ENCODE data around the gene NADK. TPM values are rescaled to one million over a fixed set of nuclear protein-coding genes. Genes with fewer than 3 reads are reported as not detected.
"Not testable (repeated sequence)": the region's sequence is repeated elsewhere in the genome, so short reads cannot be mapped to it uniquely, and the experiment has no call there.

NADK gene
- total RNA-seq, 1 experiment from 2014 or later: 107 TPM

DNA sequence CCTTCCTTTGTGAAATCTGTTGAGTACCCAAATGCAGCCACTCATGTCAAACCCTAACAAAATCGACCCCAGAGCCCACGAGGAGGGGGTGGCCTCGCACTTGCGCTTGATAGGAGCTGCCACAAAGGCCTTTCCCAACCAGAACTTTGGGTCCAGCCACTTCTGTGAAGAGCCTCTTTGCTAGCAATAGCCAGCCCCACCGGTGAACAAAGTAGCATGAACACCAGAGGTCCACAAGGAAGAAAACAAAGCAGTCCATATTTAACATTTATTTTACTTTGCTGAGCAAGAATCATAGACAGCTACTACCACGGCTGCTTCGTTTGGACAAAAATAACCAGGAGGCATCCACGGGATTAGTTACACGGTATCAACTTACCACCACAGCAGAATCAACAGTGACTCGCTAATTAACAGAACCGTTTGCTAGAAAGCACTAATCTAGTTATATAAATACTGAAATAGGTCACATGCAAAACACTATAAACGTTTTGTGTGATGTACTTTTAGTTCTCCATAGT, 51.1 kb downstream of the NADK start:
- POLR2A ChIA-PET; H3K4me3 Mint-ChIP-seq (ENCODE audit: unreplicated experiment); DNase-seq (ENCODE audit: unreplicated experiment); BruUV-seq (replicated peaks); H3K4me1 Mint-ChIP-seq (ENCODE audit: insufficient read depth, unreplicated experiment); H3K9me3 Mint-ChIP-seq (ENCODE audit: unreplicated experiment); H3K27ac Mint-ChIP-seq (ENCODE audit: low read depth, unreplicated experiment); intact Hi-C loops (cut with micrococcal nuclease); H3K27me3 Mint-ChIP-seq (ENCODE audit: insufficient read depth, unreplicated experiment): not testable (repeated sequence)
- CTCF ChIA-PET: interaction anchor here (0.7 kb wide), 1 partner anchor 58 kb away, joined by 3 read pairs; no protein-coding TSS in a partner anchor
- peaks cover 59% of the 10 kb centered on the region for H3K36me3 Mint-ChIP-seq (ENCODE audit: insufficient read depth, unreplicated experiment)

DNA sequence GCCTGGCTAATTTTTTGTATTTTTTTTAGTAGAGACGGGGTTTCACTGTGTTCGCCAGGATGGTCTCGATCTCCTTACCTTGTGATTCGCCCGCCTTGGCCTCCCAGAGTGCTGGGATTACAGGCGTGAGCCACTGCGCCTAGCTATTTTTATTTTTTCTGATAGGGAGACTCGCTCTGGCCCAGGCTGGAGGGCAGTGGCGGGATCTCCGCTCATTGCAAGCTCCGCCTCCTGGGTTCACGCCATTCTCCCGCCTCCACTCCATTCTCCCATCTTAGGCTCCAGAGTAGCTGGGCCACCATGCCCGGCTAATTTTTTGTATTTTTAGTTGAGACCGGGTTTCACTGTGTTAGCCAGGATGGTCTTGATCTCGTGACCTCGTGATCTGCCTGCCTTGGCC, 52.2 kb downstream of the NADK start:
- BruUV-seq (replicated peaks); CTCF ChIA-PET; H3K9me3 Mint-ChIP-seq (ENCODE audit: unreplicated experiment); H3K27me3 Mint-ChIP-seq (ENCODE audit: insufficient read depth, unreplicated experiment); DNase-seq (ENCODE audit: unreplicated experiment); intact Hi-C loops (cut with micrococcal nuclease); H3K27ac Mint-ChIP-seq (ENCODE audit: low read depth, unreplicated experiment); H3K4me1 Mint-ChIP-seq (ENCODE audit: insufficient read depth, unreplicated experiment); POLR2A ChIA-PET: not testable (repeated sequence)
- Mint-ChIP-seq H3K4me3 (ENCODE audit: unreplicated experiment) (peak overlapping the region; percentile 57), H3K36me3 (ENCODE audit: insufficient read depth, unreplicated experiment) (peaks cover 58% of the 10 kb centered on the region)

DNA sequence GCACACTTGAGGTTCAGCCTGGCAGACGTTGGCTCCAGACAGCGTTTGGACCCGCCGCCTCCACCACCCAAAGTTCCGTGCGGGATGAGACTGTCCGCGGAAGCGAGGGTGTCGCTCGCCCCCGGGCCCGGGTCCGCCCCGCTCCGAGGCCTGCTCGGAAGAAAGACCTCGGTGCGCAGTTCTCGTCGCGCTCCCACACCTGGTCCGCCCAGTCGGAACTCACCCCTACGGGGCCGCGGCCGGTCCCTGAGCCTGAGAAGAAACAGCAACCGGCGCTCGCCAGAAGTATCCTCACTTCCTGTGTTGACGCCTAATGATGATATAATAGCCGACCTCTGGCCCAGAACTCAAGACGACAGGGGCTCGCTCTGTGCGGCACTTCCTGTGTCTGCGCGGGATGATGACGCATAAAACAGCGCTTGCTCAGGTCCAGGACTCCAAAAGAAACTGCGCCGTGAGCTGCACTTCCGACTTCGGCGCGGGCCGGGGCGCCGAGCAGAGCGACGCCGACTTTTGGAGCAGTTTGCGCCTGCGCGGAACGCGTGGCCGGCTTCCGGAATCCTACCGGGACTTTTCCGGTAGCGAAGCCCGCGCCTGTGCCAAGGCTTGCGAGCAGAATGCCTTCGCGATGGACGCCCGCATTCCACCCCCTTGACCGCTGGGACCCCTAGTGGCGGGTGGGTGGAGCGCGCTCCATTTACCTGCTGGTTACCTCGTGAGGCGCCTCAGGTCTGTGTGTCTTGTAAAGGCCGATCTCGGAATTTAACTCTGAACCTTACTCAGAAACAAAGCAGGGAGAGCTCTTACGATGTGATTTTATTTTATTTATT, 54.0 kb downstream of the NADK start, which contains the start of gene CDK11A:
TSS of gene CDK11A (minus strand) at position 323 of the 830 bp plus-strand sequence. CDS start 1,539 bp downstream, outside the sequence.
- BruUV-seq (replicated peaks); H3K27me3 Mint-ChIP-seq (ENCODE audit: insufficient read depth, unreplicated experiment); intact Hi-C loops (cut with micrococcal nuclease); H3K9me3 Mint-ChIP-seq (ENCODE audit: unreplicated experiment); H3K4me1 Mint-ChIP-seq (ENCODE audit: insufficient read depth, unreplicated experiment): not testable (repeated sequence)
- peak; percentile 99 for DNase-seq (ENCODE audit: unreplicated experiment)
- Mint-ChIP-seq H3K4me3 (ENCODE audit: unreplicated experiment) (peak within 1 kb of the TSS; percentile 89), H3K27ac (ENCODE audit: low read depth, unreplicated experiment) (peak within 1 kb of the TSS; percentile 96), H3K36me3 (ENCODE audit: insufficient read depth, unreplicated experiment) (peaks cover 57% of the 10 kb centered on the region)
- ChIA-PET CTCF (interaction anchor here (0.6 kb wide), 1 partner anchor 181 kb away, joined by 3 read pairs; no protein-coding TSS in a partner anchor), POLR2A (interaction anchor here (0.6 to 1.0 kb wide), 7 partner anchors 16 to 110 kb away, joined by 3 to 6 read pairs (median 4); partner anchors contain the start of gene MIB2)

DNA sequence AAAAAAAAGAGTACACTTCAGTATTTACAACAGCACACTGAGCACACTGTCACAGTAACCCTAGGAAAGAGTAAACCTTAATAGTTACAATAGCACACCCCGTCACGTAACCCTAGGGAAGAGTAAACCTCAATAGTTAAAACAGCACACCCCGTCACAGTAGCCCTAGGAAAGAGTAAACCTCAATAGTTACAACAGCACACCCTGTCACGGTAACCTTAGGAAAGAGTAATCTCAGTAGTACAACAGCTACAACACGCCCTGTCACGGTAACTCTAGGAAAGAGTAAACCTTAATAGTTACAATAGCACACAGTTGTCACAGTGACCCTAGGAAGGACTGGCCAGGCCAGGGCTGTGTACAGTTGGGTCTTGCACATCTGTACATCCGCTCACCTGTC, 57.1 kb downstream of the NADK start:
- POLR2A ChIA-PET: no interaction called here
- intact Hi-C loops (cut with micrococcal nuclease): no loop called here
- no peak for DNase-seq (ENCODE audit: unreplicated experiment)
- CTCF ChIA-PET: interaction anchor here (0.6 to 0.7 kb wide), 2 partner anchors 24 to 180 kb away, joined by 3 to 4 read pairs; no protein-coding TSS in a partner anchor
- TF ChIP-seq, protein P1, sequence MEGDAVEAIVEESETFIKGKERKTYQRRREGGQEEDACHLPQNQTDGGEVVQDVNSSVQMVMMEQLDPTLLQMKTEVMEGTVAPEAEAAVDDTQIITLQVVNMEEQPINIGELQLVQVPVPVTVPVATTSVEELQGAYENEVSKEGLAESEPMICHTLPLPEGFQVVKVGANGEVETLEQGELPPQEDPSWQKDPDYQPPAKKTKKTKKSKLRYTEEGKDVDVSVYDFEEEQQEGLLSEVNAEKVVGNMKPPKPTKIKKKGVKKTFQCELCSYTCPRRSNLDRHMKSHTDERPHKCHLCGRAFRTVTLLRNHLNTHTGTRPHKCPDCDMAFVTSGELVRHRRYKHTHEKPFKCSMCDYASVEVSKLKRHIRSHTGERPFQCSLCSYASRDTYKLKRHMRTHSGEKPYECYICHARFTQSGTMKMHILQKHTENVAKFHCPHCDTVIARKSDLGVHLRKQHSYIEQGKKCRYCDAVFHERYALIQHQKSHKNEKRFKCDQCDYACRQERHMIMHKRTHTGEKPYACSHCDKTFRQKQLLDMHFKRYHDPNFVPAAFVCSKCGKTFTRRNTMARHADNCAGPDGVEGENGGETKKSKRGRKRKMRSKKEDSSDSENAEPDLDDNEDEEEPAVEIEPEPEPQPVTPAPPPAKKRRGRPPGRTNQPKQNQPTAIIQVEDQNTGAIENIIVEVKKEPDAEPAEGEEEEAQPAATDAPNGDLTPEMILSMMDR (IDR thresholded peaks at IDR 0.05; ENCODE audit: unreplicated experiment): no peak
- Mint-ChIP-seq H3K27ac (ENCODE audit: low read depth, unreplicated experiment) (no peak overlapping the region), H3K4me3 (ENCODE audit: unreplicated experiment) (no peak overlapping the region), H3K9me3 (ENCODE audit: unreplicated experiment) (no peaks in the 10 kb centered on the region), H3K4me1 (ENCODE audit: insufficient read depth, unreplicated experiment) (no peaks in the 10 kb centered on the region), H3K27me3 (ENCODE audit: insufficient read depth, unreplicated experiment) (no peaks in the 10 kb centered on the region), H3K36me3 (ENCODE audit: insufficient read depth, unreplicated experiment) (peaks cover 54% of the 10 kb centered on the region)
- BruUV-seq (replicated peaks): no TSS peak

DNA sequence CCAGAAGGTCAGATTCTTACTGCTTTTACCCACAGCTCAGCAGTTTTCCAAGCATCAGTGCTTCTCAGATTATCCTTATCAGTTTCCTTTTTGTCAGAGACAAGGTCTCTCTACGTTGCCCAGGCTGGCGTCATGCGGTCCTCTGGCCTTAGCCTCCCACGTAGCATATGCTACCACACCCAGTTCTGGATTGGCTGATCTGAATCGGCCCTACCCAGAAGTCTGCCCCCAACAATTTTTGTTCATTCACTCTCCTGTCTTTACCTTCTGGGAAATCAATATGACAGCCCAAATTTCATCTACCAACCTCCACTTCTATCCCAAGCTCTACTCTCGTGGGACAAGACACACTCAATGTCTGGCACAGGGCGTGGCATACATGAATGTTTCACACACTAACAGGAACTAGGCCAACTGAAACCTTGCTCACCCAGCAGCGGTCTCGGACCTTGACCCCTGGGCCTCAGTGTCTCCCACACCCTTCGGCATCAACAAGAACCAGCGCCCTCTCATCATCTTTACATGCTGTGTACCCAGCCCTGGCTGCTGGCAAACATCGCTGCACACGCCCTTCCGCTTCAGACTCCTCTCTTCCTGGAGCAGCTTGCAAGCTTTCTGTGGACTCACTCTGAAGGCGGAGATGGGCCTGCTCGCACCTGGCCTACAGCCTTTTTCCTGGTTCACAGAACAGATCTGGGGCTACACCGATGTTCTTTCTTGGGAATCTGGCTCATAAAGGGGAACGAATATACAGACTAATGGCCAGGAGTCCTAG, 63.0 kb downstream of the NADK start:
- intact Hi-C loops (cut with micrococcal nuclease); BruUV-seq (replicated peaks); POLR2A ChIA-PET; H3K4me3 Mint-ChIP-seq (ENCODE audit: unreplicated experiment); H3K27me3 Mint-ChIP-seq (ENCODE audit: insufficient read depth, unreplicated experiment); H3K4me1 Mint-ChIP-seq (ENCODE audit: insufficient read depth, unreplicated experiment); DNase-seq (ENCODE audit: unreplicated experiment); CTCF ChIA-PET; H3K9me3 Mint-ChIP-seq (ENCODE audit: unreplicated experiment); H3K27ac Mint-ChIP-seq (ENCODE audit: low read depth, unreplicated experiment): not testable (repeated sequence)
- peaks cover 35% of the 10 kb centered on the region for H3K36me3 Mint-ChIP-seq (ENCODE audit: insufficient read depth, unreplicated experiment)

DNA sequence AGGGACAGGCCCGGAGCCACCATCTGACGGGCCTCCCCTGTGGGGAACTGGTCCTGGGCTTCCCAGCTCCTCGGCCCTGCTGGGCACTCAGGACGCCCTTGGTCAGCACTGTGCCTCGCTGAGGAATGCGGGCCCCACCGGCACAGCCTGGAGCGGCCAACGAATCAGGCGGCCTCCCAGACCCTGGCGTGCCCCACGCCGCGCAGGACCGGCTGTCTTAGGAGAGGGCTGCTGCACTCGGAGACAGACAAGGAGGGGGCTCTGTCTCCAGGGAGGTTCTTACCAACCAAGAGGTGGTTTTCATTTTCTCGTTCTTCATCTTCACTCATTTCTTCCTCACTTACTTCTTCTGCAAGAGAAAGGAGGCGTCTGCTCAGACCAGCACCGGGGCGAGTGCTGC, 70.4 kb downstream of the NADK start:
- DNase-seq (ENCODE audit: unreplicated experiment); BruUV-seq (replicated peaks); POLR2A ChIA-PET; H3K9me3 Mint-ChIP-seq (ENCODE audit: unreplicated experiment); CTCF ChIA-PET; intact Hi-C loops (cut with micrococcal nuclease); H3K27ac Mint-ChIP-seq (ENCODE audit: low read depth, unreplicated experiment); H3K4me1 Mint-ChIP-seq (ENCODE audit: insufficient read depth, unreplicated experiment); H3K27me3 Mint-ChIP-seq (ENCODE audit: insufficient read depth, unreplicated experiment); H3K4me3 Mint-ChIP-seq (ENCODE audit: unreplicated experiment): not testable (repeated sequence)
- H3K36me3 Mint-ChIP-seq (ENCODE audit: insufficient read depth, unreplicated experiment): peaks cover 11% of the 10 kb centered on the region

DNA sequence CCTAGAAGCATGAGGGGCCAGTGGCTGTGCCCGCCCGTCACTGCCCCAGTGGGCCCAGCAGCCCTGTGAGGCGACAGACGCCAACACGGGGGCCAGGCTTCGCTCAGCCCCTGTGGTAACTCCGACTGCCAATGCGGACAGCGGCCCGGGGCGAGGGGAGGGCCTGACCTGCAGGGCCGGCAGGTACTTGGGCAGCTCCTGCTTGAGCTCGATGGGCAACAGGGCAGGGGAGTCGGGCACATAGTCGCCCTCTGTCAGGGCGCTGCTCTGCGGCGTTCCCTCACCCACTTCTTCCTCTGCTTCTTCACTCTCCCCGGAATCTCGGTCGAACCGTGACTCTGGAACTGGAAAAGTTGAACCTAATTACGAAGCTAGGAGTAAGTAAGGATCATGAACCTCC, 71.0 kb downstream of the NADK start:
- H3K27ac Mint-ChIP-seq (ENCODE audit: low read depth, unreplicated experiment); DNase-seq (ENCODE audit: unreplicated experiment); CTCF ChIA-PET; H3K27me3 Mint-ChIP-seq (ENCODE audit: insufficient read depth, unreplicated experiment); BruUV-seq (replicated peaks); POLR2A ChIA-PET; intact Hi-C loops (cut with micrococcal nuclease); H3K9me3 Mint-ChIP-seq (ENCODE audit: unreplicated experiment); H3K4me1 Mint-ChIP-seq (ENCODE audit: insufficient read depth, unreplicated experiment); H3K4me3 Mint-ChIP-seq (ENCODE audit: unreplicated experiment): not testable (repeated sequence)
- peaks cover 11% of the 10 kb centered on the region for H3K36me3 Mint-ChIP-seq (ENCODE audit: insufficient read depth, unreplicated experiment)

DNA sequence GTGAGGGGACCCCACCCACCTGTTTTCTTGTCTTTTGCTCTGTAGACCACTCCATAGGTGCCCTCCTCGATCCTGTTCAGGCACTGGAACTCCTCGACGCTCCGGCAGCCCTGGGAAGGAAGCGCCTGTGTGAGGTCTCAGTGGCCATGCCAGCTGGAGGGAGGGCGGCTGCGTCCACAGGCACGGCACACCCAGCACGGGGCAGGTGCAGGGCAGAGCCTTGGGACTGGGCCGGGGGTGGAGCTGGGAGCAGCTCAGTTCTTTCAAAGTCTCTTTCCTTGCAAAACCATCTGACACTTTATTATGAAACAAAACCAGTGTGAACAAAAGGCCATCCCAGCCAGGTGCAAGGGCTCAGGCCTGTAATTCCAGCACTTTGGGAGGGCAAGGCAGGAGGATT, 72.6 kb downstream of the NADK start:
- peaks cover 11% of the 10 kb centered on the region for H3K36me3 Mint-ChIP-seq (ENCODE audit: insufficient read depth, unreplicated experiment)
- H3K4me1 Mint-ChIP-seq (ENCODE audit: insufficient read depth, unreplicated experiment); H3K4me3 Mint-ChIP-seq (ENCODE audit: unreplicated experiment); POLR2A ChIA-PET; BruUV-seq (replicated peaks); intact Hi-C loops (cut with micrococcal nuclease); H3K9me3 Mint-ChIP-seq (ENCODE audit: unreplicated experiment); H3K27ac Mint-ChIP-seq (ENCODE audit: low read depth, unreplicated experiment); DNase-seq (ENCODE audit: unreplicated experiment); CTCF ChIA-PET; H3K27me3 Mint-ChIP-seq (ENCODE audit: insufficient read depth, unreplicated experiment): not testable (repeated sequence)

All from MCF 10A (cell line).